Measurements from ENCODE around the gene CCDC138. TPM values are rescaled to one million over a fixed set of nuclear protein-coding genes. Genes with fewer than 3 reads are reported as not detected.

The CCDC138 gene
- total RNA-seq, 2 experiments from 2014 or later, result 21.5 to 28.1 TPM

GRCh38 chr2:108877506-108877905 is 90.9 kb downstream of the CCDC138 start:
- DNase-seq (ENCODE audit: low spot score), result no peak
- ChIA-PET CTCF (ENCODE audit: unreplicated experiment) (no interaction called here), POLR2A (no interaction called here)
- H3K4me2 ChIP-seq (ENCODE audit: low read length), result no peak overlapping the region
- peaks cover 24% of the 10 kb centered on the region for H3K36me3 ChIP-seq (ENCODE audit: insufficient read depth, low read length)
- H3K4me3 ChIP-seq (ENCODE audit: low read depth, low read length, poor library complexity, severe bottlenecking), result no peak overlapping the region
- TF ChIP-seq CTCF (conservative IDR thresholded peaks at IDR 0.05; ENCODE audit: low read length), result no peak
- no peak for TF ChIP-seq EZH2phosphoT487 (IDR thresholded peaks at IDR 0.05; ENCODE audit: borderline replicate concordance, low read depth, low read length)
- H2AFZ ChIP-seq (ENCODE audit: low read length), result no peak overlapping the region
- no peaks in the 10 kb centered on the region for H3K9me2 ChIP-seq (ENCODE audit: insufficient read depth, low read length)
- H3K27ac ChIP-seq (ENCODE audit: low read depth, low read length, poor library complexity, severe bottlenecking), result no peak overlapping the region
- 0 out of 2 replicates have a peak, but pooled peaks cover 4% of the 10 kb centered on the region for H3K9me3 ChIP-seq (ENCODE audit: low read length)
- BruUV-seq (replicated peaks), result no TSS peak
- intact Hi-C loops (cut with micrococcal nuclease; ENCODE audit: unreplicated experiment), result no loop called here
- no peaks in the 10 kb centered on the region for H3K4me1 ChIP-seq (ENCODE audit: insufficient read depth, low read length, poor library complexity, severe bottlenecking)
- no peaks in the 10 kb centered on the region for H4K20me1 ChIP-seq (ENCODE audit: insufficient read depth, low read length)
- no peaks in the 10 kb centered on the region for H3K79me2 ChIP-seq (ENCODE audit: insufficient read depth, low read depth, low read length)

- no peak overlapping the region for H3K4me3 ChIP-seq (ENCODE audit: low read depth, low read length, poor library complexity, severe bottlenecking)
- H3K36me3 ChIP-seq (ENCODE audit: insufficient read depth, low read length), result peaks cover 24% of the 10 kb centered on the region
- no peaks in the 10 kb centered on the region for H3K79me2 ChIP-seq (ENCODE audit: insufficient read depth, low read depth, low read length)
- H3K4me1 ChIP-seq (ENCODE audit: insufficient read depth, low read length, poor library complexity, severe bottlenecking), result no peaks in the 10 kb centered on the region
- CTCF ChIA-PET (ENCODE audit: unreplicated experiment), result no interaction called here
- no TSS peak for BruUV-seq (replicated peaks)
- POLR2A ChIA-PET, result no interaction called here
- no peak overlapping the region for H2AFZ ChIP-seq (ENCODE audit: low read length)
- DNase-seq (ENCODE audit: low spot score), result no peak
- no peaks in the 10 kb centered on the region for H4K20me1 ChIP-seq (ENCODE audit: insufficient read depth, low read length)
- 0 out of 2 replicates have a peak, but pooled peaks cover 4% of the 10 kb centered on the region for H3K9me3 ChIP-seq (ENCODE audit: low read length)
- intact Hi-C loops (cut with micrococcal nuclease; ENCODE audit: unreplicated experiment), result no loop called here
- H3K4me2 ChIP-seq (ENCODE audit: low read length), result no peak overlapping the region
- no peak overlapping the region for H3K27ac ChIP-seq (ENCODE audit: low read depth, low read length, poor library complexity, severe bottlenecking)
- no peaks in the 10 kb centered on the region for H3K9me2 ChIP-seq (ENCODE audit: insufficient read depth, low read length)
- no peak for TF ChIP-seq CTCF (conservative IDR thresholded peaks at IDR 0.05; ENCODE audit: low read length)
- no peak for TF ChIP-seq EZH2phosphoT487 (IDR thresholded peaks at IDR 0.05; ENCODE audit: borderline replicate concordance, low read depth, low read length)
Measured at GRCh38 chr2:108878276-108878675, 91.7 kb downstream of the CCDC138 start.

GRCh38 chr2:108884619-108885018 is 98.0 kb downstream of the CCDC138 start:
- no peak for DNase-seq (ENCODE audit: low spot score)
- ChIA-PET CTCF (ENCODE audit: unreplicated experiment) (no interaction called here), POLR2A (interaction anchor here (0.9 kb wide), 1 partner anchor 15 kb away, joined by 3 read pairs; no protein-coding TSS in a partner anchor)
- H3K36me3 ChIP-seq (ENCODE audit: insufficient read depth, low read length), result no peaks in the 10 kb centered on the region
- no peak overlapping the region for H3K4me3 ChIP-seq (ENCODE audit: low read depth, low read length, poor library complexity, severe bottlenecking)
- no peaks in the 10 kb centered on the region for H4K20me1 ChIP-seq (ENCODE audit: insufficient read depth, low read length)
- H3K27ac ChIP-seq (ENCODE audit: low read depth, low read length, poor library complexity, severe bottlenecking), result no peak overlapping the region
- no peak overlapping the region for H3K4me2 ChIP-seq (ENCODE audit: low read length)
- no TSS peak for BruUV-seq (replicated peaks)
- H3K9me2 ChIP-seq (ENCODE audit: insufficient read depth, low read length), result no peaks in the 10 kb centered on the region
- H3K4me1 ChIP-seq (ENCODE audit: insufficient read depth, low read length, poor library complexity, severe bottlenecking), result no peaks in the 10 kb centered on the region
- H3K79me2 ChIP-seq (ENCODE audit: insufficient read depth, low read depth, low read length), result no peaks in the 10 kb centered on the region
- TF ChIP-seq CTCF (conservative IDR thresholded peaks at IDR 0.05; ENCODE audit: low read length) (no peak), EZH2phosphoT487 (IDR thresholded peaks at IDR 0.05; ENCODE audit: borderline replicate concordance, low read depth, low read length) (no peak)
- no peak overlapping the region for H2AFZ ChIP-seq (ENCODE audit: low read length)
- peaks cover 13% of the 10 kb centered on the region for H3K9me3 ChIP-seq (ENCODE audit: low read length)
- intact Hi-C loops (cut with micrococcal nuclease; ENCODE audit: unreplicated experiment), result no loop called here
